Cortex of kidney (tissue), 1 donor: ENCODE measurements around the gene CTBP2.

ENCODE experiments used
- DNase-seq: peaks from one replicate; lab custom pipeline; 2025; lab: John Stamatoyannopoulos, UW

The CTBP2 gene

GRCh38 chr10:125125951-125126735 lies 34.2 kb downstream of the CTBP2 start:
- DNase-seq: no peak

GRCh38 chr10:125124907-125125306 lies 35.5 kb downstream of the CTBP2 start:
- DNase-seq: no peak

GRCh38 chr10:125124115-125124487 lies 36.3 kb downstream of the CTBP2 start:
- DNase-seq: no peak

GRCh38 chr10:125123476-125124114 lies 36.8 kb downstream of the CTBP2 start:
- no peak for DNase-seq

- no peak for DNase-seq
Observed at GRCh38 chr10:125122566-125122965, 37.8 kb downstream of the CTBP2 start.

- no peak for DNase-seq
Observed at GRCh38 chr10:125121003-125121402, 39.4 kb downstream of the CTBP2 start.

- no peak for DNase-seq
Observed at GRCh38 chr10:125120053-125120710, 40.2 kb downstream of the CTBP2 start.

- DNase-seq: no peak
Observed at GRCh38 chr10:125118701-125119100, 41.7 kb downstream of the CTBP2 start.

- no peak for DNase-seq
Observed at GRCh38 chr10:125118011-125118611, 42.3 kb downstream of the CTBP2 start.

GRCh38 chr10:125116652-125117310 lies 43.6 kb downstream of the CTBP2 start:
- no peak for DNase-seq

- no peak for DNase-seq
Observed at GRCh38 chr10:125116041-125116649, 44.2 kb downstream of the CTBP2 start.

- no peak for DNase-seq
Observed at GRCh38 chr10:125115409-125115808, 45.0 kb downstream of the CTBP2 start.

- DNase-seq: no peak
Observed at GRCh38 chr10:125114761-125115391, 45.5 kb downstream of the CTBP2 start.

- DNase-seq: no peak
Observed at GRCh38 chr10:125113691-125114371, 46.5 kb downstream of the CTBP2 start.

- no peak for DNase-seq
Observed at GRCh38 chr10:125112697-125113494, 47.5 kb downstream of the CTBP2 start.

GRCh38 chr10:125111118-125111727 lies 49.1 kb downstream of the CTBP2 start:
- DNase-seq: no peak

- no peak for DNase-seq
Observed at GRCh38 chr10:125107965-125108580, 52.3 kb downstream of the CTBP2 start.

GRCh38 chr10:125107166-125107949 lies 53.0 kb downstream of the CTBP2 start:
- DNase-seq: no peak
